ENCODE measurements around the gene PRELID3B.

GRCh38 chr20:59019217-59019616 is 23.4 kb downstream of the PRELID3B start, which contains the start of gene TUBB1:
- no peak for TF ChIP-seq CTCF (IDR thresholded peaks at IDR 0.05; ENCODE audit: low read depth, low read length)
- TF ChIP-seq EZH2phosphoT487 (IDR thresholded peaks at IDR 0.05; ENCODE audit: low read depth) = no peak

Measured in OCI-LY3 (cell line).